ENCODE data around the gene HADHA.

HADHA gene

DNA sequence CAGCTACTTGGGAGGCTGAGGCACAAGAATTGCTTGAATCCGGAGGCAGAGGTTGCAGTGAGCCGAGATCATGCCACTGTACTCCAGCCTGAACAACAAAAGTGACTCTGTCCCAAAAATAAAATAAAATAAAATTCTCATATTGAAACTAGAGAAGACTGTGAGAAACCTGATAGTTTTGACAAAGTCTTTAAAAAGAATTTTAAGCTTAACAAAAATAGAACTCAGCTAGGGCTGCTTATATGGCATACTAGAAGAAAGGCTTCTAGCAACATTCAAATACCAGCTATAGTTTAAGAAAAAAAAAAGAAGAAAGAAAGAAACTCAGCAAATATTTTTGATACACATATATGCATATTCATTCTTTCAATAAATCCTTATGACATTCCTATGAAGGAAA, 13.6 kb downstream of the HADHA start:
- TF ChIP-seq, protein P1, sequence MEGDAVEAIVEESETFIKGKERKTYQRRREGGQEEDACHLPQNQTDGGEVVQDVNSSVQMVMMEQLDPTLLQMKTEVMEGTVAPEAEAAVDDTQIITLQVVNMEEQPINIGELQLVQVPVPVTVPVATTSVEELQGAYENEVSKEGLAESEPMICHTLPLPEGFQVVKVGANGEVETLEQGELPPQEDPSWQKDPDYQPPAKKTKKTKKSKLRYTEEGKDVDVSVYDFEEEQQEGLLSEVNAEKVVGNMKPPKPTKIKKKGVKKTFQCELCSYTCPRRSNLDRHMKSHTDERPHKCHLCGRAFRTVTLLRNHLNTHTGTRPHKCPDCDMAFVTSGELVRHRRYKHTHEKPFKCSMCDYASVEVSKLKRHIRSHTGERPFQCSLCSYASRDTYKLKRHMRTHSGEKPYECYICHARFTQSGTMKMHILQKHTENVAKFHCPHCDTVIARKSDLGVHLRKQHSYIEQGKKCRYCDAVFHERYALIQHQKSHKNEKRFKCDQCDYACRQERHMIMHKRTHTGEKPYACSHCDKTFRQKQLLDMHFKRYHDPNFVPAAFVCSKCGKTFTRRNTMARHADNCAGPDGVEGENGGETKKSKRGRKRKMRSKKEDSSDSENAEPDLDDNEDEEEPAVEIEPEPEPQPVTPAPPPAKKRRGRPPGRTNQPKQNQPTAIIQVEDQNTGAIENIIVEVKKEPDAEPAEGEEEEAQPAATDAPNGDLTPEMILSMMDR (conservative IDR thresholded peaks at IDR 0.05; ENCODE audit: low read length), result no peak
- no peak overlapping the region for H3K4me3 ChIP-seq (ENCODE audit: low read length)

DNA sequence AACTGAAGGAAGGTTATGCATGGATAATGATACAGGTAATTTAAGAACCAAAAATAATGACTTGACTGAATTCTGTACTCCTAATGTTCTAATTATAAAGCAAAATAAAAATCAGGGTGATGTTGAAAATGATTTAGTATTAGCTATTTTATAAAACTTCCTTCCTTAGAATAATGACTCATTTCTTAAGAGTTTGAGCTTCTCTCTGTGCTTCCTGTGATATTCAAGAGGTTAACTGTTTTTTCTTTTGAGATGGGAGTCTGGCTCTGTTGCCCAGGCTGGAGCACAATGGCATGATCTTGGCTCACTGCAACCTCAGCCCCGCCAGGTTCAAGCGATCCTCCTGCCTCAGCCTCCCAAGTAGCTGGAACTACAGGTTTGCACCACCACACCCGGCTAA, 14.8 kb downstream of the HADHA start:
- no peak overlapping the region for H3K4me3 ChIP-seq (ENCODE audit: low read length)
- TF ChIP-seq, protein P1 (conservative IDR thresholded peaks at IDR 0.05; ENCODE audit: low read length), result no peak
- DNase-seq (ENCODE audit: low read depth), result no peak

More for the DNA sequence above, 13.6 kb downstream of the HADHA start:
- DNase-seq (ENCODE audit: low read depth), result no peak

DNA sequence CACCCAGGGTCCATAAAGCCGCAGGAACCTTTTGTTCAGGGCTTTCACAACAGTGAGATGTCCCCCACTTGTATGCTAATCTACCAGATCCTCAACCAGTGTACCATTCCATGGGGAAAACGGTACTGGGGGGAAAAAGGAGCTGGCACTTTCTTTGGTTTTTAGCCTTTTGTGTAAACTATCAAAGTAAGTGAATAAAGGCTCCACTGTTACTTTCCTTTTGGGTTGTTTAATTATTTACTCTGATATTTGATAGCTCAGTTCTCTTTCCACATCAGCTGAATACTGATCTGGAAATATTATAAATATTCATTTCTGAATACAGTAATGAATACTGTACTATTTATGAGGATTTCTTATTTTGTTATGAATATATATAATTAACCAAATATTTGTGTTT, 20.3 kb downstream of the HADHA start:
- no peak overlapping the region for H3K4me3 ChIP-seq (ENCODE audit: low read length)
- TF ChIP-seq, protein P1 (conservative IDR thresholded peaks at IDR 0.05; ENCODE audit: low read length), result no peak
- no peak for DNase-seq (ENCODE audit: low read depth)

DNA sequence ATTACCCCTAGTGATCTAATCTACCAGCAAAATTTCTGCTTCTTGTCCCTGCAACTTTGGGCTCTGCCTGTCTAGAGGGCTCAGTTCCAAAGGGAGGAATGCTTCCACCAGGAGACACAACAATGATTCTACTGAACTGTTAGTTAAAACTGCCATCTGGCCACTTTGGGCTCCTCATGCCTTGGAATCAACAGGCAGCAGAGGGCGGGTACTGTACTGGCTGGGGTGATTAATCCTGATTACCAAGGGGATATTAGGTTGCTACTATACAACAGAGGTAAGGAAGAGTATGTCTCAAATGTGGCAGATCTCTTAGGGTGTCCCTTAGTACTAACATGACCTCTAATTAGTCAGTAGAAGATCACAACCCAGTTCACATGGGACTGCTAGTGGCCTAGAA, 21.4 kb downstream of the HADHA start:
- no peak overlapping the region for H3K4me3 ChIP-seq (ENCODE audit: low read length)
- TF ChIP-seq, protein P1 (conservative IDR thresholded peaks at IDR 0.05; ENCODE audit: low read length), result no peak
- no peak for DNase-seq (ENCODE audit: low read depth)

DNA sequence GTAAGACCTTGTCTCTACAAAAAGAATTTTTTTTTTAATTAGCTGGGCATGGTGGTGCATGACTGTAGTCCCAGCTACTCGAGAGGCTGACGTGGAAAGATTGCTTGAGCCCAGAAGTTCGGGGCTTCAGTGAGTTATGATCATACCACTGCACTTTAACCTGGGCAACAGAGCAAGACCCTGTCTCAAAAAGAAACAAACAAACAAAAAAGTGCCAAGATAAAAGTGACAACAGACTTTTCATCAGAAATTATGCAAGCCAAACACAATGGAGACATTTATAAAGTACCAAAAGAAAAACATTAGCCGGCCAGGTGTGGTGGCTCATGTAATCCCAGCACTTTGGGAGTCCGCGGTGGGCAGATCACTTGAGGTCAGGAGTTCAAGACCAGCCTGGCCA, 26.7 kb downstream of the HADHA start:
- TF ChIP-seq, protein P1 (conservative IDR thresholded peaks at IDR 0.05; ENCODE audit: low read length), result no peak
- H3K4me3 ChIP-seq (ENCODE audit: low read length), result no peak overlapping the region
- no peak for DNase-seq (ENCODE audit: low read depth)

DNA sequence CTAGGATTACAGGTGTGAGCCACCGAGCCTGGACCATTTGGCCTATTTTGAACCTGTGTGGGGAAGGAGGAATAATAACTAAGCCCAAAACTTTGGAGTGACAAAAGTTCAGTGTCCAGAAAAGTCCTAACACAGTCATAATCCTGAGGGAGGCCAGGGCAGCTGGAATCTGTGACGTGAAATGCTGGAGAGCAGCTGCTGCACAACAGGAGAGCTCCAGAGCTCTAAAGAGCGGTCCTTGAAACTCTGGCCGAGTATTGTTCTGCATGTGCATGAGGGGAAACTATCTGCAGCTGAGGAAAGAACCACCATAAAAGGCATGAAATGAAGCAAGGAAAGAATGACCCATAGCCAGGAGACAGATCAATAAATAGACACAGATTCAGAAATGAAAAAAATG, 27.8 kb downstream of the HADHA start:
- H3K4me3 ChIP-seq (ENCODE audit: low read length), result no peak overlapping the region
- no peak for DNase-seq (ENCODE audit: low read depth)
- TF ChIP-seq, protein P1 (conservative IDR thresholded peaks at IDR 0.05; ENCODE audit: low read length), result no peak

DNA sequence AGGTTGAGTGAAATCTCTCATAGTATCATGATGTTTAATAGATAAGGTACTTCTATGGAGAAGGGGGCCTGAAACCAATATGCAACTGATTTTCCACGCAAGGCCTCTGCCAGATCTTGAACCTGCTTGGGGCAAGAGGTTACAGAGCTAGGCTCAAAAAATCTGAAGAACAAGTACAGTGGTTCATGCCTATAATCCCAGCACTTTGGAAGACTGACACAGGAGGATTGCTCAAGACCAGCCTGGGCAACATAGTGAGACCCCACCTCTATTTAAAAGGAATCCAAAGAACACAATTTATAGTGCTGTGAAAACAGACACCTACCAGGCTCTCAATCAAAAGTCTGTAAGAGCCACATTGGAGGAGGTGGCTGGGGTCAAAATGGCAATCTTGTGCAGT, 28.6 kb downstream of the HADHA start:
- TF ChIP-seq, protein P1 (conservative IDR thresholded peaks at IDR 0.05; ENCODE audit: low read length), result no peak
- no peak overlapping the region for H3K4me3 ChIP-seq (ENCODE audit: low read length)
- DNase-seq (ENCODE audit: low read depth), result no peak
